HG02973 (cell line): Measurements from ENCODE around the gene MDM4.
A peak's percentile ranks its signal among the peaks of the same experiment; 100 is the strongest.

Experiments used
- ATAC-seq: cut with Tn5 transposase; IDR thresholded peaks from one replicate; pipeline ENCODE4 v1.9.1; 2021; ENCODE audit warnings: moderate library complexity; ENCODE audit not compliant: unreplicated experiment

MDM4 gene

GRCh38 chr1:204576422-204576821 lies 60.2 kb downstream of the MDM4 start:
- no peak for ATAC-seq

GRCh38 chr1:204577794-204578478 lies 61.7 kb downstream of the MDM4 start:
- ATAC-seq: no peak

- peak; percentile 65 for ATAC-seq
These were observed 62.9 kb downstream of the MDM4 start for GRCh38 chr1:204578867-204579664.

- no peak for ATAC-seq
These were observed 63.5 kb downstream of the MDM4 start for GRCh38 chr1:204579681-204580080.

- no peak for ATAC-seq
These were observed 64.7 kb downstream of the MDM4 start for GRCh38 chr1:204580862-204581261.

- no peak for ATAC-seq
These were observed 65.6 kb downstream of the MDM4 start for GRCh38 chr1:204581759-204582158.

GRCh38 chr1:204583909-204584632 lies 67.9 kb downstream of the MDM4 start:
- ATAC-seq: no peak

GRCh38 chr1:204584699-204585372 lies 68.6 kb downstream of the MDM4 start:
- no peak for ATAC-seq

- ATAC-seq: no peak
These were observed 71.4 kb downstream of the MDM4 start for GRCh38 chr1:204587621-204588020.

- no peak for ATAC-seq
These were observed 72.6 kb downstream of the MDM4 start for GRCh38 chr1:204588826-204589225.

GRCh38 chr1:204589409-204590038 lies 73.3 kb downstream of the MDM4 start:
- ATAC-seq: no peak

GRCh38 chr1:204591473-204592090 lies 75.4 kb downstream of the MDM4 start:
- ATAC-seq: no peak

- no peak for ATAC-seq
These were observed 76.2 kb downstream of the MDM4 start for GRCh38 chr1:204592246-204592948.

GRCh38 chr1:204598319-204598969 lies 82.2 kb downstream of the MDM4 start:
- no peak for ATAC-seq

- ATAC-seq: no peak
These were observed 82.9 kb downstream of the MDM4 start for GRCh38 chr1:204599098-204599497.

GRCh38 chr1:204599596-204599995 lies 83.4 kb downstream of the MDM4 start:
- ATAC-seq: no peak

GRCh38 chr1:204600203-204600602 lies 84.0 kb downstream of the MDM4 start:
- ATAC-seq: no peak

- ATAC-seq: no peak
These were observed 84.8 kb downstream of the MDM4 start for GRCh38 chr1:204600968-204601367.

GRCh38 chr1:204602111-204602579 lies 85.9 kb downstream of the MDM4 start:
- no peak for ATAC-seq
